Activated CD4-positive, alpha-beta memory T cell treated with anti-CD3 and anti-CD28 coated beads, Interleukin-2, amount 10 ng/mL, durations not matched to agents 7 days and 5 days (primary cell): Measurements from ENCODE around the gene CYP2W1. TPM values are rescaled to one million over a fixed set of nuclear protein-coding genes. Genes with fewer than 3 reads are reported as not detected.

Experiments
- CTCF ChIA-PET: fragments of 350-600 bp; sonication (Branson Sonifier 250); formaldehyde crosslinking; loops from one replicate; lab custom pipeline; 2021; ENCODE audit warnings: antibody characterized with exemption, inconsistent platforms; lab: Charles Lee
- POLR2A ChIA-PET: fragments of 350-600 bp; sonication (Branson Sonifier 250); formaldehyde crosslinking; loops from one replicate; lab custom pipeline; 2021; ENCODE audit warnings: antibody characterized with exemption; lab: Charles Lee
- DNase-seq: peaks from one replicate; pipeline ENCODE4 v3.0.0-alpha.2; 2020
- H3K27ac Mint-ChIP-seq: one replicate; pipeline ENCODE4 v1.8.0; 2021; ENCODE audit warnings: mild to moderate bottlenecking, mixed read lengths
- H3K27me3 Mint-ChIP-seq: one replicate; pipeline ENCODE4 v1.8.0; 2021; ENCODE audit warnings: mixed read lengths
- H3K36me3 Mint-ChIP-seq: one replicate; pipeline ENCODE4 v1.8.0; 2021; ENCODE audit warnings: low read depth, mixed read lengths
- H3K4me1 Mint-ChIP-seq: one replicate; pipeline ENCODE4 v1.8.0; 2021; ENCODE audit warnings: mixed read lengths
- H3K4me3 Mint-ChIP-seq: one replicate; pipeline ENCODE4 v1.8.0; 2021; ENCODE audit warnings: mild to moderate bottlenecking, mixed read lengths
- H3K9me3 Mint-ChIP-seq: one replicate; pipeline ENCODE4 v1.8.0; 2021; ENCODE audit warnings: mixed read lengths
- total RNA-seq, 2 experiments: library from RNA; stranded (reverse); gene quantifications; one replicate each; pipeline ENCODE4 v1.2.3, GENCODE V29; 2021

Gene CYP2W1
- total RNA-seq, 2 experiments from 2014 or later: not detected

DNA sequence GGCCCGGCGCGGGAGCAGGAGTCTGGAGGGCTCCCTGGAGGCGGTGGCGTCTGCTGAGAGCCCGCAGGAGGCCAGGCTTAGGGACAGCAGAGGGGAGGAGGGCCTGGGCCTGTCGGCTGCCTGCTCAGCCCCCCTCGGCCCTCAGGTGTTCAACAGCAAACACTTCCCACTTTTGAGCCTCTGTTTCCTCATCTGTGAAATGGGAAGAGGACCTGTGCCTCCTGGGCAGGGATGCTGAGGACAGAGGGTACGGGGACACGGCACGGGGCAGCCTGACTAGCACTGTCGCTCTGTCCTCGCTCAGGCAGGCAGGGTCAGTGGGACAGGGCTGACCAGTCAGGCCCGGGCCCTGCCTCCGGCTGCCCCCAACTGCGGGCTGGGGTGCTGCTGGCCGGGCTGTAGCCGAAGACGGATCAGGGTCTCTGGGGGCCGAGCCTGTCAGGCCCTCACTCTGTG lies 663 bp downstream of the CYP2W1 start:
- no peak overlapping the region for H3K4me3 Mint-ChIP-seq
- H3K27me3 Mint-ChIP-seq: no peaks in the 10 kb centered on the region
- H3K36me3 Mint-ChIP-seq: no peaks in the 10 kb centered on the region
- H3K27ac Mint-ChIP-seq: no peak overlapping the region
- DNase-seq: no peak
- no peaks in the 10 kb centered on the region for H3K9me3 Mint-ChIP-seq
- ChIA-PET CTCF (no interaction called here), POLR2A (no interaction called here)
- no peaks in the 10 kb centered on the region for H3K4me1 Mint-ChIP-seq

DNA sequence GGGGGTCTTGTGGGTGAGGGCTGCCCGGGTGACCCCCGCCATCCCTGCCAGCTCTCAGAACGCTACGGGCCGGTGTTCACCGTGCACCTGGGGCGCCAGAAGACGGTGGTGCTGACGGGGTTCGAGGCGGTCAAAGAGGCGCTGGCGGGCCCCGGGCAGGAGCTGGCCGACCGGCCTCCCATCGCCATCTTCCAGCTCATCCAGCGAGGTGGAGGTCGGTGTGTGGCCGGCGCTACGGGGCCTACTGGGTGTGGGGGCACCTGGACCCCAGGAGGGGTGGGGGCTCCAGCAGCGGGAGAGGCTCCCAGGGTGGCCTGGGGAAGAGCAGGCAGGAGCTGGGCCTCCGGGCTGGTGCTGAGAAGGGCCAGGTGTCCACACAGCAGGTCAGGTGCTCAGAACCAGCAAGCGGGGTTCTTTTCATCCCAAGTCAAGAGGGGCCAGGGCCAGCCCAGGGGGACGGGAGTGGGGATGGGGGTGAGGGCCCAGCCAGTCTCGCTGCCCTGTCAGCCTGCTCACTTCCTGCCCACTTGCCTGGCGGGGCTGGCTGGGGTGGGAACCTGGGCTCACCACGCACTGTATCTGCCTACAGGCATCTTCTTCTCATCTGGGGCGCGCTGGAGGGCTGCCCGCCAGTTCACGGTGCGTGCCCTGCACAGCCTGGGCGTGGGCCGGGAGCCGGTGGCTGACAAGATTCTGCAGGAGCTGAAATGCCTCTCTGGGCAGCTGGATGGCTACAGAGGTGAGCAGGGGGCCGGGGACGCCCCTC lies 1.6 kb downstream of the CYP2W1 start:
- Mint-ChIP-seq H3K27me3 (no peaks in the 10 kb centered on the region), H3K4me3 (no peak overlapping the region), H3K9me3 (no peaks in the 10 kb centered on the region), H3K27ac (no peak overlapping the region), H3K4me1 (no peaks in the 10 kb centered on the region), H3K36me3 (no peaks in the 10 kb centered on the region)
- ChIA-PET CTCF (no interaction called here), POLR2A (interaction anchor here (1.2 to 1.3 kb wide), 2 partner anchors 10 to 17 kb away, joined by 4 read pairs; partner anchors contain the start of gene COX19)
- no peak for DNase-seq

DNA sequence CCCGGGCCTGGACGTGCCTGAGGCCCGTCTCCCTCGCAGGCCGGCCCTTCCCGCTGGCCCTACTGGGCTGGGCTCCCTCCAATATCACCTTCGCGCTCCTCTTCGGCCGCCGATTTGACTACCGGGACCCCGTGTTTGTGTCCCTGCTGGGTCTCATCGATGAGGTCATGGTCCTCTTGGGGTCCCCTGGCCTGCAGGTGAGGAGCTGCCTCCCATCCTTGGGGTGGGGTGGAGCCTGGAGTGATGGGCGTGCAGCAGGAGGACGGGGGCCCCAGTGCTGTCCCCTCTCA lies 2.1 kb downstream of the CYP2W1 start:
- Mint-ChIP-seq H3K9me3 (no peaks in the 10 kb centered on the region), H3K27me3 (no peaks in the 10 kb centered on the region), H3K36me3 (no peaks in the 10 kb centered on the region), H3K4me1 (no peaks in the 10 kb centered on the region), H3K4me3 (no peak overlapping the region), H3K27ac (no peak overlapping the region)
- ChIA-PET POLR2A (interaction anchor here (1.2 to 1.3 kb wide), 2 partner anchors 10 to 18 kb away, joined by 4 read pairs; partner anchors contain the start of gene COX19), CTCF (no interaction called here)
- DNase-seq: no peak

DNA sequence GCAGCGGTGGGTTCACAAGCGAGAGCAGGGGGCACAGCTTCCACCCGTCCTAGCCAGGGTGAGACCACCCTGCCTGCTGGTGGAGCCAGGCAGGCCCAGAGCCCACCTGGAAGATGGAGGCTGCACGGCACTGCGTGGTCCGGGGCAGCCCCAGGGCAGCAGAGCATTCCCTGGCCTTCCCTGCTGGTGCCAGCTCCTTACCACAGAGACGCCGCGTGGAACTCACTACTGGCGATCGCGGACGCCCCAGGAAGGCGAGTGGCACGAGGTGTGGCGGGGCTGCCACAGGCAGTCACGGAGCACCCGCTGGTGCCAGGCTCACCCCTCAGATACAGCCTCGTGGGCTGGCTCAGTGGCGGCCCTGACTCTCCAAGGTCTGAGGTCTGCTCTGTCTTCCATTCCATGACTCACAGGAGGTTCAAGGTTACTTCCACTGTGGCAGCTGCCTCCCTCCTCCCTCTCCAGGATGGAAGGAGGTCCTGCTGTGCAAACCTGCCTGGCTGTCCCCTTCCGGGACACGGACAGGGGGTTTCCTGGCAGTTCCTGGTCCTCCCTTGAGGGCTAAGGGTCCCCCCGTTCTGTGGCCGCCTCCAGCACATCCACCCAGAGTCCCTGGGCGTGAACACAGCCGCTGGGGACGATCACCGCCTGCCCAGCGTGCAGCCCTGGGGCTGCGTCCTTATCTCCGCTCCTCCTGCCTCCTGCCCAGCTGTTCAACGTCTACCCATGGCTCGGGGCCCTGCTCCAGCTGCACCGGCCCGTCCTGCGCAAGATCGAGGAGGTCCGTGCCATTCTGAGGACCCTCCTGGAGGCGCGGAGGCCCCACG lies 3.1 kb downstream of the CYP2W1 start:
- H3K27me3 Mint-ChIP-seq: no peaks in the 10 kb centered on the region
- ChIA-PET CTCF (no interaction called here), POLR2A (interaction anchor here (1.2 kb wide), 1 partner anchor 11 kb away, joined by 4 read pairs; the partner anchor contains the start of gene COX19)
- no peak overlapping the region for H3K4me3 Mint-ChIP-seq
- H3K4me1 Mint-ChIP-seq: no peaks in the 10 kb centered on the region
- H3K9me3 Mint-ChIP-seq: no peaks in the 10 kb centered on the region
- H3K27ac Mint-ChIP-seq: no peak overlapping the region
- no peak for DNase-seq
- no peaks in the 10 kb centered on the region for H3K36me3 Mint-ChIP-seq

DNA sequence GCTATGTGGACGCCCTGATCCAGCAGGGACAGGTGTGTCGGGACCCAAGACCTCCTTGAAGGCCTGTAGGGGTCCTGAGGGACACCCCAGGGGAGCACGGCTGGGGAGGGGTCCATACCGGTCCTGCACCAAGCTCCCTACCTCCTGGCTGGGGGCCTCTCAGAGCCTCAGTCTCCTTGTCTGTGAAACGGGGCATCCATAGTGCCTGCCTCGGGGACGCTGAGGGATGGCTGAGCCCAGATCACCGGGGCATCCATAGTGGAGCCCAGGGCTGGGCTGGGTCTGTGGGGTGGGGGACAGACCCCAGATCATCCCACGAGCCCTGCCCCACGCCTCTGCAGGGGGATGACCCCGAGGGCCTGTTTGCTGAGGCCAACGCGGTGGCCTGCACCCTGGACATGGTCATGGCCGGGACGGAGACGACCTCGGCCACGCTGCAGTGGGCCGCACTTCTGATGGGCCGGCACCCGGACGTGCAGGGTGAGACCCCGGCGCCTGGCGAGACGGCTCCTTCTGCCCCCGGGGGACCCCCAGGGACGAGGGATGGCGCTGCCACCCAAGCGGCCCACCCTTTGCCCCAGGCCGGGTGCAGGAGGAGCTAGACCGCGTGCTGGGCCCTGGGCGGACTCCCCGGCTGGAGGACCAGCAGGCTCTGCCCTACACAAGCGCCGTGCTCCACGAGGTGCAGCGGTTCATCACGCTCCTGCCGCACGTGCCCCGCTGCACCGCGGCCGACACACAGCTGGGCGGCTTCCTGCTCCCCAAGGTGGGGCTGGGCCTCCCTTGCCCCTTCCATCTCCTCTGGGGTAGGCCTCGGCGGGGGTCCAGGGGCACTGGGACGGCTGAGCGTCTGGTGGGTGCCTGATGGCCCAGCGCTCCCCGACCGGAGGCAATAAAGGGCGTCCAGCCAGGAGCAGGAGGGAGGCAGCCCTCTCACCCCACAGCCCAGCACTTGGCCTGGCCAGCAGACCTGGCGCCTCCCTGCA lies 4.1 kb downstream of the CYP2W1 start:
- POLR2A ChIA-PET: no interaction called here
- Mint-ChIP-seq H3K27ac (no peak overlapping the region), H3K4me1 (no peaks in the 10 kb centered on the region), H3K27me3 (no peaks in the 10 kb centered on the region), H3K4me3 (no peak overlapping the region), H3K9me3 (no peaks in the 10 kb centered on the region), H3K36me3 (no peaks in the 10 kb centered on the region)
- CTCF ChIA-PET: no interaction called here
- no peak for DNase-seq

DNA sequence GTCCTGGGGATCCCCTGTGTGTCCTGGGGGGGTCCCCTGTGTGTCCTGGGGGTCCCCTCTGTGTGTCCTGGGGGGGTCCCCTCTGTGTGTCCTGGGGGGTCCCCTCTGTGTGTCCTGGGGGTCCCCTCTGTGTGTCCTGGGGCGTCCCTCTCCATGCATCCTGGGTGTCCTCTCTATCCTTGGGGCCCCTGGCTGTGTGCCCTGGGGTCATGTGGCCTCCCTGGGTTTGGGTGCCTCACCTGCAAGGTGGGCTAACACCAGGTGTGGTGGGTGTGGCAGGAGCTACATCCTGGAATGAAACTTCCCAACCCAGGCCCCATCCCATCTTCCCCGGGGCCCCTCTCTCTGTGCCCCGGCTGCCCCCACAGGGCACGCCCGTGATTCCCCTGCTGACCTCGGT lies 4.9 kb downstream of the CYP2W1 start:
- POLR2A ChIA-PET: interaction anchor here (1.1 to 1.2 kb wide), 2 partner anchors 12 to 13 kb away, joined by 3 read pairs; partner anchors contain the start of gene COX19
- H3K9me3 Mint-ChIP-seq: no peaks in the 10 kb centered on the region
- no peak overlapping the region for H3K4me3 Mint-ChIP-seq
- H3K4me1 Mint-ChIP-seq: no peaks in the 10 kb centered on the region
- no peak overlapping the region for H3K27ac Mint-ChIP-seq
- CTCF ChIA-PET: no interaction called here
- H3K27me3 Mint-ChIP-seq: no peaks in the 10 kb centered on the region
- no peaks in the 10 kb centered on the region for H3K36me3 Mint-ChIP-seq
- DNase-seq: no peak

DNA sequence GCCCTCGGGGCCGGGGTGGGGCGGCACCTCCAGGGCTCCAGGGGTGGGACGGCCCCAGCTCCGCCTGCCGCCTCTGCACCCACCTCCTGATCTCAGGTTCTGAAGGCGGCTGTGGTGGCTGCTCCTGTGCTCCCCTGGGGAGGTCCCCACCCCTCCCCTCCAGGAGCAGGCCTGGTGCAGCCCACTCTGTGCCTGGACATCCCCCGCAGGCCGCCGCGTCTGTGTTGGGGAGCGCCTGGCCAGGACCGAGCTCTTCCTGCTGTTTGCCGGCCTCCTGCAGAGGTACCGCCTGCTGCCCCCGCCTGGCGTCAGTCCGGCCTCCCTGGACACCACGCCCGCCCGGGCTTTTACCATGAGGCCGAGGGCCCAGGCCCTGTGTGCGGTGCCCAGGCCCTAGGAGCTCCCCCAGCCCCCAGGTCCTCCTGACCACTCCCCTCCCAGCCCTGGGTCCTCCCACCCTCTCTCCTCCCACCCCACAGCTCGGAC lies 5.5 kb downstream of the CYP2W1 start:
- POLR2A ChIA-PET: interaction anchor here (1.1 to 1.2 kb wide), 2 partner anchors 13 to 14 kb away, joined by 3 read pairs; partner anchors contain the start of gene COX19
- Mint-ChIP-seq H3K27ac (no peak overlapping the region), H3K4me3 (no peak overlapping the region), H3K9me3 (no peaks in the 10 kb centered on the region), H3K4me1 (peaks cover 3% of the 10 kb centered on the region), H3K27me3 (no peaks in the 10 kb centered on the region), H3K36me3 (no peaks in the 10 kb centered on the region)
- CTCF ChIA-PET: no interaction called here
- no peak for DNase-seq

DNA sequence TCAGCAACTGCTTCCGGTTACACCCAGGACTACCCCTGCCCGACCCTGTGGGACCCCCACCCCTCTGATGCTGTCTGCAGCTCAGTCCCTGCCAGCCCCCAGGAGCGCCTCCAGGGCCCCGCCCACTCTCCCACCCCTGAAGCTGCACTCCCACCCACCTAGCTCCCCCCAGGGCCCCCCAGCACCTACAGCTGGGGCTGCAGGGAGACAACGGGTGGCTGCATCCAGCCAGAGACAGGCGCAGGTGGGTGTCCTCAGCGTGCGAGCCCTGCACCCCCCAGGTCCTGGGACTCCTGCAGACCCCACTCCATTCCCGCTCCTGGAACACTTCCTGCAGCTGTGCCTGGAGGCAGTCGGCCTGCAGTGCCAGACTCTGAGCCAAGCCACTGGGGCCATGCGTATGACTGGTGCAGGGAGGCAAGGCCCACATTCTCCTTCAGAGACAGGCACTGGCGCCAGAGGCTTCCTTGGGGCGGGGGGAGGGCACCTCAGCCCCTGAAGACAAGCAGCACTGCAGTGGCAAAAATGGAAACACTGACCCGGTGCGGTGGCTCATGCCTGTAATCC lies 6.1 kb downstream of the CYP2W1 start:
- Mint-ChIP-seq H3K27ac (no peak overlapping the region), H3K4me3 (no peak overlapping the region), H3K27me3 (no peaks in the 10 kb centered on the region), H3K4me1 (peaks cover 3% of the 10 kb centered on the region), H3K9me3 (no peaks in the 10 kb centered on the region), H3K36me3 (no peaks in the 10 kb centered on the region)
- ChIA-PET CTCF (no interaction called here), POLR2A (interaction anchor here (1.1 to 1.2 kb wide), 2 partner anchors 13 to 15 kb away, joined by 3 read pairs; partner anchors contain the start of gene COX19)
- DNase-seq: no peak

DNA sequence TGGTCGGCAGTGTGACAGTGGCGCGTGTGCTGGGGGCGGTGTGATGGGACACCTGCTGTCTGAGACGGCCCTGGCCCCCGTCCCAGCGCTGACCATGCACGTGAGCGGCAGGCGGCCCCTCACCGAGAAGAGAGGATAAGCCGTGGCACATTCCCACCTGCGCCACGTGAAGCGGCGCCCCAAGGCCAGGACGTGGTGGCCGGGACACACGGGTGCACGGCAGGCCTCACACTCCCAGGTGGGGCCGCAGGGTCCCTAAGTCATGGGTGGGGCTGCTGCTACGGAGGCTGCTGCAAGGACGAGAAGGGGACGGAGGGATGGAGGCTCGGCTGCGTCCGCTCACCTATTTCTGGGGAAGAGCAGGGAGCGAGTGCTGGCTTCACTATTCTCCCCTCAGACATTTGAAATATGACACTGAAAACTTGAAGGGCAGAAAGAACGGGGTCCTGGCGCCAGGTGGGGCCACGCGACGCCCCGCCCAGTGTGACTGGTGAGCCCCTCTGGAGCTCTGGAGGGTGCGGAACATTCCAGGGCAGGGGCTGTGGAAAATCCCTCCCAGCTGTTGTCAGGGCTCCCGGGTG lies 7.5 kb downstream of the CYP2W1 start:
- no peaks in the 10 kb centered on the region for H3K36me3 Mint-ChIP-seq
- H3K9me3 Mint-ChIP-seq: no peaks in the 10 kb centered on the region
- POLR2A ChIA-PET: no interaction called here
- no peak overlapping the region for H3K4me3 Mint-ChIP-seq
- peaks cover 3% of the 10 kb centered on the region for H3K4me1 Mint-ChIP-seq
- CTCF ChIA-PET: interaction anchor here (7.3 kb wide), 1 partner anchor 72 kb away, joined by 270 read pairs; no protein-coding TSS in a partner anchor
- no peaks in the 10 kb centered on the region for H3K27me3 Mint-ChIP-seq
- no peak overlapping the region for H3K27ac Mint-ChIP-seq
- DNase-seq: no peak

DNA sequence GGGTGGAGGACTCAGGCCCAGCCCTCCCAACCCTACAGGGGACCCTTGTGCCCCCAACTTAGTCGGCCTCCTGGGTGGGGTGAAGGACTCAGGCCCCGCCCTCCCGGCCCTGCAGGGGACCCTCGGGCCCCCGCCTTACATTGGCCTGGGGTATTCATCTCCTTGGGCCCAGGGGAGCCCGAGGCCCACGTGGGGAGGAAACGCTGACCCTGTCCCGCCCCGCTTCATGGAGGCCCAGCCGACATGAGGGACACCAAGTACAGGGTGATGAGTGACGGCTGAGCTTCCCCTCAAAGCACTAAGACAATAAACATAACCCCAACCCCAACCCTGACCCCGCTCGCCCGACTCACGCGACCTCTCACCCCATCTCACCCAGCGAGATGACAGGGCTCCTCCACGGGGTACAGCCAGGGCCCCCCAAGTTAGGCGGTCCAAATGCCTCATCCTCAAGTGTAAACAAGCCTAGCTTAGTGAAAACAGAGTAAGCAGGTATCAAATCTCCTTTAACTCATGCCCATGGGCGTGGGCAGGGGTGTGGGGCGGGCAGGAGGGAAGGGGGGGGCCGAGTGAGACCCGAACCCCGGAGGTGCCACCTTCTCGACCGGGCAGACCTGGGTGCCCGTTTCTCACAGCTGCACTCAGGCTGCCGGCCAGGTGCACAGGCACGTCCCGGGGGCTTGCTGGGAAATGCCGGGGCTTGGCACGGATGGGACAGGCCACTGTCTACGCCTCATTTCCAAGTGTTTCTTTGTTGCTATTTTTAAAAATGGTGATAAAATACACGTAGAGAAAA lies 8.2 kb downstream of the CYP2W1 start:
- ChIA-PET CTCF (interaction anchor here (7.3 kb wide), 1 partner anchor 71 kb away, joined by 270 read pairs; no protein-coding TSS in a partner anchor), POLR2A (no interaction called here)
- H3K9me3 Mint-ChIP-seq: no peaks in the 10 kb centered on the region
- no peak overlapping the region for H3K4me3 Mint-ChIP-seq
- no peaks in the 10 kb centered on the region for H3K27me3 Mint-ChIP-seq
- no peak for DNase-seq
- peaks cover 3% of the 10 kb centered on the region for H3K4me1 Mint-ChIP-seq
- H3K36me3 Mint-ChIP-seq: no peaks in the 10 kb centered on the region
- no peak overlapping the region for H3K27ac Mint-ChIP-seq
